Hepatocyte (in vitro differentiated cells): ENCODE measurements around the gene CAST. TPM values are rescaled to one million over a fixed set of nuclear protein-coding genes. Genes with fewer than 3 reads are reported as not detected.
"Not testable (repeated sequence)": the region's sequence is repeated elsewhere in the genome, so short reads cannot be mapped to it uniquely, and the experiment has no call there.

Source experiments
- DNase-seq: peaks from one replicate; pipeline ENCODE4 v3.0.0-alpha.2; 2016; ENCODE audit warnings: low spot score
- H2AFZ ChIP-seq: fragments of 200-600 bp; sonication (generic); 2 replicates; pipeline ENCODE4 v1.6.0; 2016; ENCODE audit warnings: antibody characterized with exemption, mild to moderate bottlenecking
- H3K27ac ChIP-seq: fragments of 200-600 bp; sonication (generic); 2 replicates; pipeline ENCODE4 v1.5.1; 2016; ENCODE audit warnings: mild to moderate bottlenecking
- H3K27me3 ChIP-seq: fragments of 200-600 bp; sonication (generic); 2 replicates; pipeline ENCODE4 v1.6.1; 2016
- H3K36me3 ChIP-seq: fragments of 200-600 bp; sonication (generic); replicated peaks from 2 replicates; pipeline ENCODE4 v1.5.1; 2016; ENCODE audit warnings: low read depth; ENCODE audit not compliant: insufficient read depth
- H3K4me1 ChIP-seq: fragments of 200-600 bp; sonication (generic); 2 replicates; pipeline ENCODE4 v1.5.1; 2016; ENCODE audit warnings: mild to moderate bottlenecking, moderate library complexity; ENCODE audit not compliant: insufficient read depth
- H3K4me2 ChIP-seq: fragments of 200-600 bp; sonication (generic); 2 replicates; pipeline ENCODE4 v1.6.0; 2016
- H3K4me3 ChIP-seq: fragments of 200-600 bp; sonication (generic); 2 replicates; pipeline ENCODE4 v1.5.1; 2016; ENCODE audit warnings: mild to moderate bottlenecking
- H3K79me2 ChIP-seq: fragments of 200-600 bp; sonication (generic); 2 replicates; pipeline ENCODE4 v1.6.0; 2017; ENCODE audit warnings: mild to moderate bottlenecking
- H3K9me2 ChIP-seq: fragments of 200-600 bp; sonication (generic); replicated peaks from 2 replicates; pipeline ENCODE4 v1.6.0; 2017; ENCODE audit warnings: mild to moderate bottlenecking; ENCODE audit not compliant: insufficient read depth
- H3K9me3 ChIP-seq: fragments of 200-600 bp; sonication (generic); 2 replicates; pipeline ENCODE4 v1.5.1; 2016; ENCODE audit warnings: low read depth, mild to moderate bottlenecking
- H4K20me1 ChIP-seq: fragments of 200-600 bp; sonication (generic); 2 replicates; pipeline ENCODE4 v1.6.0; 2016; ENCODE audit warnings: mild to moderate bottlenecking; ENCODE audit not compliant: insufficient read depth, poor library complexity, severe bottlenecking
- EZH2 ChIP-seq: fragments of 200-600 bp; sonication (generic); IDR thresholded peaks from 2 replicates; pipeline ENCODE4 v1.6.1; 2016; ENCODE audit warnings: antibody characterized with exemption, mild to moderate bottlenecking, borderline replicate concordance
- EZH2phosphoT487 ChIP-seq: fragments of 200-600 bp; sonication (generic); IDR thresholded peaks from one replicate; pipeline ENCODE4 v1.6.1; 2018; ENCODE audit warnings: antibody characterized with exemption, mild to moderate bottlenecking, low read depth, moderate library complexity; ENCODE audit not compliant: unreplicated experiment, severe bottlenecking
- WGBS: methylation state at CpG from one replicate; pipeline ENCODE4 v1.1.6; 2016; ENCODE audit warnings: low lambda C conversion rate; ENCODE audit errors: missing lambda C conversion rate; 5-methylcytosine and 5-hydroxymethylcytosine counted together
- polyA plus RNA-seq: library from polyadenylated mRNA; unstranded; fragments of >200 nt; fragmentation: Nextera tagmentation; extraction: Ambion mirVana; gene quantifications from 2 replicates; pipeline ENCODE4 v1.2.1, GENCODE V29; 2016
- total RNA-seq: library from RNA; depleted of rRNA; stranded (reverse); fragments of >200 nt; gene quantifications from 2 replicates; pipeline ENCODE4 v1.2.3, GENCODE V29; 2014
- TF ChIP-seq, protein P1 (sequence below): fragments of 200-600 bp; sonication (generic); IDR thresholded peaks from 2 replicates; pipeline ENCODE4 v1.5.1; 2016; ENCODE audit warnings: antibody characterized with exemption, mild to moderate bottlenecking; ENCODE audit not compliant: poor library complexity

CAST gene
- total and polyA plus RNA-seq, 2 experiments from 2014 or later: 140 to 177 TPM

- H3K36me3 ChIP-seq: no peaks in the 10 kb centered on the region
- TF ChIP-seq, protein P1, sequence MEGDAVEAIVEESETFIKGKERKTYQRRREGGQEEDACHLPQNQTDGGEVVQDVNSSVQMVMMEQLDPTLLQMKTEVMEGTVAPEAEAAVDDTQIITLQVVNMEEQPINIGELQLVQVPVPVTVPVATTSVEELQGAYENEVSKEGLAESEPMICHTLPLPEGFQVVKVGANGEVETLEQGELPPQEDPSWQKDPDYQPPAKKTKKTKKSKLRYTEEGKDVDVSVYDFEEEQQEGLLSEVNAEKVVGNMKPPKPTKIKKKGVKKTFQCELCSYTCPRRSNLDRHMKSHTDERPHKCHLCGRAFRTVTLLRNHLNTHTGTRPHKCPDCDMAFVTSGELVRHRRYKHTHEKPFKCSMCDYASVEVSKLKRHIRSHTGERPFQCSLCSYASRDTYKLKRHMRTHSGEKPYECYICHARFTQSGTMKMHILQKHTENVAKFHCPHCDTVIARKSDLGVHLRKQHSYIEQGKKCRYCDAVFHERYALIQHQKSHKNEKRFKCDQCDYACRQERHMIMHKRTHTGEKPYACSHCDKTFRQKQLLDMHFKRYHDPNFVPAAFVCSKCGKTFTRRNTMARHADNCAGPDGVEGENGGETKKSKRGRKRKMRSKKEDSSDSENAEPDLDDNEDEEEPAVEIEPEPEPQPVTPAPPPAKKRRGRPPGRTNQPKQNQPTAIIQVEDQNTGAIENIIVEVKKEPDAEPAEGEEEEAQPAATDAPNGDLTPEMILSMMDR: no peak
- TF ChIP-seq EZH2phosphoT487 (no peak), EZH2 (no peak)
- no peaks in the 10 kb centered on the region for H4K20me1 ChIP-seq
- no peak overlapping the region for H3K4me3 ChIP-seq
- 95% methylated on average over 3 of the region's 3 CpGs for WGBS
- no peak for DNase-seq
- H3K4me2 ChIP-seq: no peak overlapping the region
- H3K9me2 ChIP-seq: no peaks in the 10 kb centered on the region
- no peaks in the 10 kb centered on the region for H3K4me1 ChIP-seq
- no peaks in the 10 kb centered on the region for H3K27me3 ChIP-seq
- no peaks in the 10 kb centered on the region for H3K9me3 ChIP-seq
- no peaks in the 10 kb centered on the region for H3K79me2 ChIP-seq
- H2AFZ ChIP-seq: no peak overlapping the region
- no peak overlapping the region for H3K27ac ChIP-seq
Observed at GRCh38 chr5:96616801-96617200, 45.4 kb upstream of the CAST start.

- H3K9me2 ChIP-seq, H3K27ac ChIP-seq, H3K4me3 ChIP-seq, H3K4me1 ChIP-seq, H3K36me3 ChIP-seq, DNase-seq, H3K4me2 ChIP-seq, H3K79me2 ChIP-seq, H3K9me3 ChIP-seq, H3K27me3 ChIP-seq, H4K20me1 ChIP-seq, H2AFZ ChIP-seq: not testable (repeated sequence)
- WGBS: 99% methylated on average over 22 of the region's 30 CpGs
Observed at GRCh38 chr5:96618311-96619016, 43.7 kb upstream of the CAST start.

DNA sequence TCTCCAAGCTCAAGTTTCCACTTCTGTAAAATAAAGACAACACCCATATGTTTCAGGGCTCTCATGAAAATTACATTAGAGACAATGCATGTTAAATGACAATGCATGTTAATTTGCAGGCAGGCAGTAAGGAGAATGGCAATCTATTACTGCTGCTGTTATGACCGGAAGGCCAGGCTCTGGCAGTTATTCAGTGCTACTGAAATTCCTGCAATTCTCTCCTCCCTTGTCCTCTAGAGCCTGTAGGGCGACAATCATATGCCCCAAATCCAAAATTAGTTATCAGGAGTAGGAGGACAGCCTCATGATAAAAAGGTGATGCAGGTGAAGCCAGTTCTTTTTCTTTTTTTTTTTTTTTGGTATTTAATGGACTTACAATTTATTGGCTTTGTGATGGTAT, 42.2 kb upstream of the CAST start:
- WGBS: 87% methylated on average over 2 of the region's 2 CpGs
- no peaks in the 10 kb centered on the region for H3K27me3 ChIP-seq
- TF ChIP-seq EZH2phosphoT487 (no peak), EZH2 (no peak)
- TF ChIP-seq, protein P1: no peak
- H4K20me1 ChIP-seq: no peaks in the 10 kb centered on the region
- no peaks in the 10 kb centered on the region for H3K4me1 ChIP-seq
- H3K27ac ChIP-seq: no peak overlapping the region
- no peak overlapping the region for H3K4me3 ChIP-seq
- no peak overlapping the region for H3K4me2 ChIP-seq
- DNase-seq: no peak
- no peaks in the 10 kb centered on the region for H3K36me3 ChIP-seq
- H2AFZ ChIP-seq: no peak overlapping the region
- no peaks in the 10 kb centered on the region for H3K9me2 ChIP-seq
- H3K9me3 ChIP-seq: no peaks in the 10 kb centered on the region
- no peaks in the 10 kb centered on the region for H3K79me2 ChIP-seq

DNA sequence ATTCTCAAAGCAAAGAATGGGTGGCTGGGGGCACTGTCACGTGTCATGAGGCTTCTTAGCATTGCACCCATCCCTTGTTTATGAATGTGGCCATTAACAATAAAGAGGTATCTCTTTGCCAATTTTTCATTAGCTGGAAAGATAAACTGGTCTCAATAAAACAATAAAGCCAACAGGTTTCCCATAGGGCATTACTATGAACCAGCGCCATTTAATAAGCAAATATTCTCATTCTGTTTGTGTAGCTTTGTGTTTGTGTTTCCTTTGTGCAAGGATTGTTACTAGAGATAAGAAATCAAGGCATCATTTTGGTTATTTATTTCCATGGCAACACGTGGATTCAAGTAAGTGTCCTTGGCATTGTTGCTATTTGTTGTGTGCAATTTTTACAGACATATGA, 37.6 kb upstream of the CAST start:
- no peak overlapping the region for H3K4me2 ChIP-seq

More for the DNA sequence above, 37.6 kb upstream of the CAST start:
- no peaks in the 10 kb centered on the region for H3K79me2 ChIP-seq
- H3K27me3 ChIP-seq: no peaks in the 10 kb centered on the region
- H3K9me2 ChIP-seq: no peaks in the 10 kb centered on the region
- H3K36me3 ChIP-seq: no peaks in the 10 kb centered on the region
- no peak overlapping the region for H3K27ac ChIP-seq
- H2AFZ ChIP-seq: no peak overlapping the region
- 75% methylated on average over 3 of the region's 3 CpGs for WGBS
- no peaks in the 10 kb centered on the region for H4K20me1 ChIP-seq
- no peaks in the 10 kb centered on the region for H3K4me1 ChIP-seq
- DNase-seq: no peak
- H3K4me3 ChIP-seq: no peak overlapping the region
- TF ChIP-seq EZH2 (no peak), EZH2phosphoT487 (no peak)
- TF ChIP-seq, protein P1: no peak
- H3K9me3 ChIP-seq: no peaks in the 10 kb centered on the region
